Lower leg skin (tissue), 4 donors: Measurements from ENCODE around the gene C6orf89. TPM values are rescaled to one million over a fixed set of nuclear protein-coding genes. Genes with fewer than 3 reads are reported as not detected.

Experiments used
- DNase-seq, 2 donors: peaks; one replicate each; pipeline ENCODE4 v3.0.0-alpha.2; 2019; ENCODE audit warnings: low spot score in 2 of 2
- H3K4me3 ChIP-seq: fragments of 200-600 bp; sonication (generic); 2 replicates; pipeline ENCODE4 v1.5.1; 2017; ENCODE audit warnings: mild to moderate bottlenecking, low read depth; ENCODE audit not compliant: poor library complexity, severe bottlenecking
- CTCF ChIP-seq, 3 donors: fragments of 450-650 bp; IDR thresholded peaks; one replicate each; pipeline ENCODE4 v1.5.1; 2016; ENCODE audit warnings: antibody characterized with exemption in 3 of 3, mild to moderate bottlenecking in 3 of 3, moderate library complexity in 2 of 3
- POLR2A ChIP-seq, 2 donors: fragments of 450-650 bp; IDR thresholded peaks; one replicate each; pipeline ENCODE4 v1.6.1; 2016 to 2017; ENCODE audit warnings: antibody characterized with exemption in 2 of 2, mild to moderate bottlenecking in 1 of 2, moderate library complexity in 1 of 2
- WGBS, 2 donors: methylation state at CpG; one replicate each; pipeline ENCODE4 v1.1.5; 2018; 5-methylcytosine and 5-hydroxymethylcytosine counted together
- intact Hi-C: fragments of 100-400 bp; cut with DNase I; formaldehyde crosslinking; loops from one replicate; pipeline ENCODE4 v1.15.0; 2023; ENCODE audit warnings: low total_unique reads
- total RNA-seq, 4 donors: library from RNA; depleted of rRNA; stranded (reverse); fragments of >200 nt; gene quantifications; one replicate each; pipeline ENCODE4 v1.1.0, GENCODE V29; 2016

The C6orf89 gene, protein sequence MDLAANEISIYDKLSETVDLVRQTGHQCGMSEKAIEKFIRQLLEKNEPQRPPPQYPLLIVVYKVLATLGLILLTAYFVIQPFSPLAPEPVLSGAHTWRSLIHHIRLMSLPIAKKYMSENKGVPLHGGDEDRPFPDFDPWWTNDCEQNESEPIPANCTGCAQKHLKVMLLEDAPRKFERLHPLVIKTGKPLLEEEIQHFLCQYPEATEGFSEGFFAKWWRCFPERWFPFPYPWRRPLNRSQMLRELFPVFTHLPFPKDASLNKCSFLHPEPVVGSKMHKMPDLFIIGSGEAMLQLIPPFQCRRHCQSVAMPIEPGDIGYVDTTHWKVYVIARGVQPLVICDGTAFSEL
- 10 to 100 TPM; 27.5 to 47.4 (median 30.5) TPM for total RNA-seq

DNA sequence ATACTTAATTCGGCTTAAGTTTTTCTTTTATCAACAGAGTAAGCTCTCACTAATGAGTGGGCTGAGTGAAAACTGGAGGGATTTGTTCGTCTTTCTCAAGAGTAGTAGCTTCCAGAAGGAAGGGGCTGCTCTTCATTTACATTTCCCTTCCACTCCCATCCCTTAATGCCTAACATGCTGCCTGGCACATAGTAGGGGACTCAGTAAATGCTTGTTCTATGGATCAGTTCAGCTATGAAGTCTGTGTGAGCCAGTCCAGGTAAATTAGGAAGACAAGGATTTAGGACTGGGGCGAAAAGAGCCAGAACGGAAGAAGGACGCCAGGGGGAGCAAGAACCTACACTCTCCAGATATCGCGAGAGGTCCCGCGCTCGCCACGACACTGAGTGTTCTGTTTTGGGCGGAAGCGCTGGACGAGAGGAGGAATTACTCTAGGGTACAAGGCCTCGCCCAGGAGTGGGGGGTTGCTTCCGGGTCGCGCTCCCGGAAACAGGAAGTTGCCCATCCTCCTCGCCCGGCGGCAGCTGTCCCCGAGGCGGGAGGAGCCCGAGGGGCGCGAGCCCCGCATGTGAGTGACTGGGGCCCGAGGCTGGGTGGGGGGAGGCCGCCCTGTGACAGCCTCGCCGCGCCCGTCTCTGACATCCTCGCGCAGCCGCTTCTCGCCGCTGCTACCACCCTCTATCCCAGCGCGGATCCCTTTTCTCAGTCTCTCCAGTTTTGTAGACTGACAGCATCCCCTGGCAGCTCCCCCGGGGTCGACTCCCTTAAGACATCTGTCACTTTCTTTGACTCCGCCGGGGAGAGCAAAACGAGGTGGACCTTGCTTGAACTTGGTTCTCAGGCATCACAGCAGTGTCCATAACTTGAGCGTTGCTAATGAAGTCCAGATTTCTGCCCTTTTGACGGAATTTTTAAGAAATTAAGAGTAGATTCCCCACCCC is at the start of gene C6orf89:
Gene C6orf89 (plus strand): TSS at position 492 of the 941 bp plus-strand sequence. CDS start 13,493 bp downstream, outside the sequence.
- WGBS, 2 donors = 3% methylated on average over 43 to 46 of the region's 48 CpGs

GRCh38 chr6:36836111-36837021 is 49.4 kb upstream of the C6orf89 start:
- intact Hi-C loops = no loop called here
- no peak for DNase-seq
- TF ChIP-seq CTCF (IDR thresholded peaks at IDR 0.05) = no peak
- TF ChIP-seq POLR2A (IDR thresholded peaks at IDR 0.05) = no peak
- no peak overlapping the region for H3K4me3 ChIP-seq
- WGBS, 2 donors = 74 to 89% methylated on average over 3 of the region's 3 CpGs

More for the DNA sequence above, at the start of gene C6orf89:
- intact Hi-C loops = no loop called here
- H3K4me3 ChIP-seq = peak within 1 kb of the TSS; percentile 79
- TF ChIP-seq CTCF (IDR thresholded peaks at IDR 0.05) = peak in 1 of 3 donors; percentile 90
- TF ChIP-seq POLR2A (IDR thresholded peaks at IDR 0.05) = peak in 1 of 2 donors; percentile 53
- peak; percentile 98 to 100 for DNase-seq

GRCh38 chr6:36837022-36837339 is 48.8 kb upstream of the C6orf89 start:
- TF ChIP-seq POLR2A (IDR thresholded peaks at IDR 0.05) (no peak), CTCF (IDR thresholded peaks at IDR 0.05) (no peak)
- H3K4me3 ChIP-seq = no peak overlapping the region
- WGBS, 2 donors = 100% methylated on average over 2 of the region's 2 CpGs
- intact Hi-C loops = no loop called here
- no peak for DNase-seq

- intact Hi-C loops = no loop called here
- H3K4me3 ChIP-seq = no peak overlapping the region
- TF ChIP-seq CTCF (IDR thresholded peaks at IDR 0.05) (no peak), POLR2A (IDR thresholded peaks at IDR 0.05) (no peak)
- no peak for DNase-seq
- WGBS, 2 donors = 83 to 87% methylated on average over 6 of the region's 6 CpGs
These were observed 48.1 kb upstream of the C6orf89 start for GRCh38 chr6:36837686-36838085.
